Mucosa of descending colon (tissue), 3 donors: ENCODE data around the gene PMCH. TPM values are rescaled to one million over a fixed set of nuclear protein-coding genes. Genes with fewer than 3 reads are reported as not detected.

ENCODE experiments used
- ATAC-seq: fragments of 200-7000 bp; cut with Tn5 transposase; one replicate; pipeline ENCODE4 v1.9.1; 2020; ENCODE audit warnings: mild to moderate bottlenecking, moderate library complexity
- DNase-seq, 3 donors: peaks; one replicate each; pipeline ENCODE4 v3.0.0-alpha.2; 2020
- H3K36me3 ChIP-seq: fragments of 200-600 bp; one replicate; pipeline ENCODE4 v1.8.0; 2021; ENCODE audit warnings: low read depth, mild to moderate bottlenecking
- H3K4me1 ChIP-seq: fragments of 200-600 bp; one replicate; pipeline ENCODE4 v1.8.0; 2021; ENCODE audit warnings: low read depth, mild to moderate bottlenecking
- H3K4me3 ChIP-seq: fragments of 200-600 bp; one replicate; pipeline ENCODE4 v1.8.0; 2021; ENCODE audit warnings: mild to moderate bottlenecking
- H3K9me3 ChIP-seq: fragments of 200-600 bp; one replicate; pipeline ENCODE4 v1.8.0; 2021; ENCODE audit warnings: mild to moderate bottlenecking
- CTCF ChIP-seq: fragments of 200-600 bp; IDR thresholded peaks from one replicate; pipeline ENCODE4 v1.8.0; 2022; ENCODE audit warnings: antibody characterized with exemption, mild to moderate bottlenecking
- intact Hi-C, 2 donors: fragments of 100-400 bp; cut with DNase I in 1 of 2; cut with micrococcal nuclease in 1 of 2; formaldehyde crosslinking; loops; one replicate each; pipeline versions ENCODE4 v1.11.0 to v1.11.1; 2022; cut with DNase I, micrococcal nuclease
- total RNA-seq, 3 donors: library from RNA; stranded (reverse); fragmentation: NEBNext Ultra II Directional in 2 of 3; extraction: Animal tissue kit (Norgen Biotek cat#: 25700) in 2 of 3; gene quantifications; one replicate each; pipeline versions ENCODE4 v1.2.1 to v1.2.4, GENCODE V29; 2021 to 2023
- donor health status: DM: no; HTN: no; CAD: no; lungs with moderate emphysema.
- donor health status: DM: no; HTN: no; CAD: no.
- donor health status: DM: no; HTN: yes; CAD: no.

The PMCH gene
- total RNA-seq, 3 donors from 2014 or later: not detected

GRCh38 chr12:102220736-102221135 is 23.1 kb upstream of the PMCH start:
- intact Hi-C loops: no loop called here
- TF ChIP-seq CTCF: no peak
- H3K9me3 ChIP-seq: no peaks in the 10 kb centered on the region
- no peak overlapping the region for H3K4me3 ChIP-seq
- DNase-seq (no peak), ATAC-seq (no peak)
- no peaks in the 10 kb centered on the region for H3K36me3 ChIP-seq
- H3K4me1 ChIP-seq: no peaks in the 10 kb centered on the region

- no peaks in the 10 kb centered on the region for H3K9me3 ChIP-seq
- no peaks in the 10 kb centered on the region for H3K36me3 ChIP-seq
- H3K4me1 ChIP-seq: no peaks in the 10 kb centered on the region
- intact Hi-C loops: no loop called here
- ATAC-seq: no peak
- no peak overlapping the region for H3K4me3 ChIP-seq
- no peak for DNase-seq
- TF ChIP-seq CTCF: no peak
Observed at GRCh38 chr12:102215992-102216691, 18.5 kb upstream of the PMCH start.

- no peak for TF ChIP-seq CTCF
- H3K36me3 ChIP-seq: no peaks in the 10 kb centered on the region
- no peaks in the 10 kb centered on the region for H3K4me1 ChIP-seq
- ATAC-seq (no peak), DNase-seq (no peak)
- intact Hi-C loops: no loop called here
- H3K4me3 ChIP-seq: no peak overlapping the region
- H3K9me3 ChIP-seq: peaks cover under 1% of the 10 kb centered on the region
Observed at GRCh38 chr12:102204025-102204424, 6.4 kb upstream of the PMCH start.

- H3K4me3 ChIP-seq: no peak overlapping the region
- no peak for TF ChIP-seq CTCF
- no peaks in the 10 kb centered on the region for H3K9me3 ChIP-seq
- intact Hi-C loops: no loop called here
- DNase-seq (no peak), ATAC-seq (no peak)
- no peaks in the 10 kb centered on the region for H3K4me1 ChIP-seq
- H3K36me3 ChIP-seq: no peaks in the 10 kb centered on the region
Observed at GRCh38 chr12:102202556-102202955, 4.9 kb upstream of the PMCH start.

- intact Hi-C loops: no loop called here
- DNase-seq: no peak
- ATAC-seq: no peak
- Histone ChIP-seq H3K4me3 (no peak overlapping the region), H3K9me3 (no peaks in the 10 kb centered on the region), H3K4me1 (no peaks in the 10 kb centered on the region), H3K36me3 (no peaks in the 10 kb centered on the region)
- TF ChIP-seq CTCF: no peak
Observed at GRCh38 chr12:102201436-102202061, 3.9 kb upstream of the PMCH start.
